IMR-90 (cell line): ENCODE data around the gene LMNTD2. TPM values are rescaled to one million over a fixed set of nuclear protein-coding genes. Genes with fewer than 3 reads are reported as not detected.

ENCODE experiments used
- ATAC-seq: fragments of 200-7000 bp; cut with Tn5 transposase; 2 replicates; pipeline ENCODE4 v1.9.1; 2020; ENCODE audit warnings: low read depth, mild to moderate bottlenecking, moderate library complexity
- BruUV-seq: library from RNA; stranded (reverse); fragments of 400-500 nt; replicated peaks from 2 replicates; lab custom pipeline; 2021; lab: Mats Ljungman, UMichigan
- CTCF ChIA-PET: fragments of 300-600 bp; formaldehyde crosslinking; extraction: SDS; loops from one replicate; lab custom pipeline; 2021; ENCODE audit warnings: antibody characterized with exemption; lab: Yijun Ruan, JAX
- POLR2A ChIA-PET: fragments of 300-600 bp; sonication (Branson Sonifier 250); formaldehyde crosslinking; loops from one replicate; lab custom pipeline; 2022; ENCODE audit warnings: antibody characterized with exemption; ENCODE audit not compliant: unreplicated experiment; lab: Charles Lee
- DNase-seq: peaks from one replicate; pipeline ENCODE4 v3.0.0; 2013
- H2AFZ ChIP-seq: replicated peaks from 2 replicates; pipeline ENCODE3; 2013; ENCODE audit warnings: low read length, mild to moderate bottlenecking; ENCODE audit not compliant: poor library complexity
- H2AK5ac ChIP-seq: 2 replicates; pipeline ENCODE4 v1.6.1; 2013; ENCODE audit warnings: low read depth, low read length, inconsistent platforms
- H2AK9ac ChIP-seq: replicated peaks from 2 replicates; pipeline ENCODE3; 2013; ENCODE audit warnings: mild to moderate bottlenecking, low read depth, low read length, moderate library complexity; ENCODE audit not compliant: poor library complexity
- H2BK120ac ChIP-seq: 2 replicates; pipeline ENCODE4 v1.6.1; 2013; ENCODE audit warnings: low read depth, low read length, inconsistent platforms
- H2BK15ac ChIP-seq: 3 replicates; pipeline ENCODE4 v1.6.1; 2013; ENCODE audit warnings: low read depth, low read length, inconsistent platforms
- H2BK20ac ChIP-seq: 2 replicates; pipeline ENCODE4 v1.6.1; 2013; ENCODE audit warnings: low read depth, mild to moderate bottlenecking, inconsistent platforms, low read length, moderate library complexity
- H2BK5ac ChIP-seq: 2 replicates; pipeline ENCODE4 v1.6.1; 2013; ENCODE audit warnings: mild to moderate bottlenecking, low read depth, low read length, inconsistent platforms; ENCODE audit not compliant: poor library complexity, severe bottlenecking
- H3K14ac ChIP-seq: replicated peaks from 2 replicates; pipeline ENCODE4 v1.6.1; 2013; ENCODE audit warnings: low read depth, low read length, inconsistent platforms
- H3K18ac ChIP-seq: 2 replicates; pipeline ENCODE4 v1.6.1; 2013; ENCODE audit warnings: low read depth, low read length, control low read depth
- H3K23ac ChIP-seq: 2 replicates; pipeline ENCODE4 v1.6.1; 2013; ENCODE audit warnings: low read depth, low read length, inconsistent platforms
- H3K27ac ChIP-seq: 2 replicates; pipeline ENCODE4 v1.5.1; 2013; ENCODE audit warnings: mild to moderate bottlenecking, control low read depth, low read length; ENCODE audit not compliant: insufficient read depth
- H3K27me3 ChIP-seq: 2 replicates; pipeline ENCODE4 v1.6.1; 2013; ENCODE audit warnings: low read length; ENCODE audit not compliant: control insufficient read depth, insufficient read depth
- H3K36me3 ChIP-seq: 2 replicates; pipeline ENCODE4 v1.6.1; 2013; ENCODE audit warnings: low read length, mixed read lengths; ENCODE audit not compliant: control insufficient read depth, insufficient read depth
- H3K4ac ChIP-seq: 2 replicates; pipeline ENCODE4 v1.6.1; 2013; ENCODE audit warnings: low read depth, low read length, inconsistent platforms
- H3K4me1 ChIP-seq: 2 replicates; pipeline ENCODE4 v1.6.1; 2013; ENCODE audit warnings: low read length, mixed read lengths; ENCODE audit not compliant: control insufficient read depth, insufficient read depth
- H3K4me2 ChIP-seq: 2 replicates; pipeline ENCODE4 v1.6.1; 2013; ENCODE audit warnings: low read depth, mild to moderate bottlenecking, control low read depth, low read length, moderate library complexity
- H3K4me3 ChIP-seq: 2 replicates; pipeline ENCODE4 v1.5.1; 2013; ENCODE audit warnings: low read depth, mild to moderate bottlenecking, control low read depth, low read length, moderate library complexity; ENCODE audit not compliant: insufficient read depth
- H3K56ac ChIP-seq: 2 replicates; pipeline ENCODE4 v1.6.1; 2013; ENCODE audit warnings: low read length, inconsistent platforms; ENCODE audit not compliant: insufficient read depth; ENCODE audit errors: extremely low read depth
- H3K79me1 ChIP-seq, 2 experiments: 2 replicates each; pipeline ENCODE4 v1.6.1; 2013; ENCODE audit warnings: low read length in 2 of 2, inconsistent platforms in 1 of 2, low read depth in 1 of 2
- H3K9ac ChIP-seq: 2 replicates; pipeline ENCODE4 v1.6.1; 2013; ENCODE audit warnings: low read depth, low read length, control low read depth
- H3K9me1 ChIP-seq: 2 replicates; pipeline ENCODE4 v1.6.1; 2013; ENCODE audit warnings: low read length, inconsistent platforms; ENCODE audit not compliant: insufficient read depth
- H3K9me3 ChIP-seq: 2 replicates; pipeline ENCODE4 v1.6.1; 2013; ENCODE audit warnings: low read length; ENCODE audit not compliant: control insufficient read depth, insufficient read depth
- H4K20me1 ChIP-seq: 2 replicates; pipeline ENCODE4 v1.6.1; 2013; ENCODE audit warnings: low read length, inconsistent platforms; ENCODE audit not compliant: insufficient read depth
- H4K5ac ChIP-seq: 2 replicates; pipeline ENCODE4 v1.6.1; 2013; ENCODE audit warnings: mild to moderate bottlenecking, low read depth, low read length, control low read depth
- H4K8ac ChIP-seq, 2 experiments: 2 replicates each; pipeline ENCODE4 v1.6.1; 2013; ENCODE audit warnings: low read depth in 2 of 2, low read length in 2 of 2, control low read depth in 1 of 2, inconsistent platforms in 1 of 2
- H4K91ac ChIP-seq: 2 replicates; pipeline ENCODE4 v1.6.1; 2013; ENCODE audit warnings: low read depth, low read length, inconsistent platforms; ENCODE audit not compliant: insufficient read depth
- CEBPB ChIP-seq: IDR thresholded peaks from 2 replicates; pipeline ENCODE4 v1.6.1; 2012; ENCODE audit warnings: low read depth, low read length, improper control_type of control experiment
- CHD1 ChIP-seq: IDR thresholded peaks from 2 replicates; pipeline ENCODE4 v1.6.1; 2012; ENCODE audit warnings: low read depth, low read length, improper control_type of control experiment
- CTCF ChIP-seq: conservative IDR thresholded peaks from 2 replicates; pipeline ENCODE4 v1.5.1; 2012; ENCODE audit warnings: mild to moderate bottlenecking, low read depth, low read length, improper control_type of control experiment
- ELK1 ChIP-seq: fragments of 150-350 bp; IDR thresholded peaks from 2 replicates; pipeline ENCODE4 v1.6.1; 2016; ENCODE audit warnings: low read depth, mild to moderate bottlenecking, low read length, moderate library complexity, borderline replicate concordance
- FOS ChIP-seq: fragments of 150-350 bp; IDR thresholded peaks from 2 replicates; pipeline ENCODE4 v1.6.1; 2016; ENCODE audit warnings: low read depth, low read length
- MAFK ChIP-seq: IDR thresholded peaks from 2 replicates; pipeline ENCODE4 v1.6.1; 2012; ENCODE audit warnings: low read depth, low read length, improper control_type of control experiment
- MAZ ChIP-seq: IDR thresholded peaks from 2 replicates; pipeline ENCODE4 v1.6.1; 2012; ENCODE audit warnings: low read depth, mild to moderate bottlenecking, low read length, improper control_type of control experiment, moderate library complexity, borderline replicate concordance
- NFE2L2 ChIP-seq: fragments of 150-350 bp; IDR thresholded peaks from 2 replicates; pipeline ENCODE4 v1.6.1; 2016; ENCODE audit warnings: low read depth, mild to moderate bottlenecking, low read length
- POLR2A ChIP-seq: IDR thresholded peaks from 2 replicates; pipeline ENCODE4 v1.6.1; 2012; ENCODE audit warnings: mild to moderate bottlenecking, low read depth, low read length
- RAD21 ChIP-seq: IDR thresholded peaks from 2 replicates; pipeline ENCODE4 v1.6.1; 2012; ENCODE audit warnings: low read length, improper control_type of control experiment
- RCOR1 ChIP-seq: IDR thresholded peaks from 2 replicates; pipeline ENCODE4 v1.6.1; 2012; ENCODE audit warnings: mild to moderate bottlenecking, low read length, improper control_type of control experiment; ENCODE audit not compliant: insufficient replicate concordance
- RFX5 ChIP-seq: IDR thresholded peaks from 2 replicates; pipeline ENCODE4 v1.8.0; 2012; ENCODE audit warnings: low read depth, mild to moderate bottlenecking, low read length, moderate library complexity
- SMC3 ChIP-seq: fragments of 150-350 bp; IDR thresholded peaks from 2 replicates; pipeline ENCODE4 v1.6.1; 2016; ENCODE audit warnings: low read depth, mild to moderate bottlenecking, antibody characterized with exemption, low read length, moderate library complexity
- USF2 ChIP-seq: fragments of 150-350 bp; IDR thresholded peaks from 2 replicates; pipeline ENCODE4 v1.6.1; 2017; ENCODE audit warnings: mild to moderate bottlenecking, antibody characterized with exemption, low read length, low read depth
- WGBS, 2 experiments: methylation state at CpG; one replicate each; pipeline versions ENCODE4 v1.1.5 to v1.1.7; 2013; ENCODE audit warnings: missing lambda C conversion rate in 2 of 2; ENCODE audit not compliant: insufficient read length in 1 of 2; ENCODE audit errors: extremely low coverage in 2 of 2; 5-methylcytosine and 5-hydroxymethylcytosine counted together
- dilution Hi-C: fragments of 300-500 bp; cut with HindIII; formaldehyde crosslinking; loops from one replicate; pipeline ENCODE4 v1.14.3; 2018; ENCODE audit warnings: low sequenced_read_pairs; ENCODE audit not compliant: unreplicated experiment
- in situ Hi-C: fragments of 300-500 bp; cut with MboI; formaldehyde crosslinking; loops from 3 replicates; pipeline ENCODE4 v1.14.3; 2019; ENCODE audit warnings: low sequenced_read_pairs, inconsistent platforms, mixed read lengths
- intact Hi-C: fragments of 100-400 bp; cut with micrococcal nuclease; formaldehyde crosslinking; loops from 2 replicates; pipeline ENCODE4 v1.10.0; 2022
- polyA plus RNA-seq, 3 experiments: library from polyadenylated mRNA; depleted of rRNA; stranded (reverse); fragments of >200 nt; gene quantifications; 2 replicates each; pipeline ENCODE4 v1.2.3, GENCODE V29; 2012; ENCODE audit warnings: low replicate concordance in 1 of 3
- total RNA-seq: library from RNA; depleted of rRNA; stranded (reverse); fragments of >200 nt; gene quantifications from 2 replicates; pipeline ENCODE4 v1.2.3, GENCODE V29; 2012

The LMNTD2 gene
- total and polyA plus RNA-seq, 2 of the 4 experiments (the other 2 are of a cell fraction): 0.18 to 1.3 TPM

- peaks cover 49% of the 10 kb centered on the region for H4K20me1 ChIP-seq
- dilution Hi-C loops: no loop called here
- peak within 1 kb of the TSS; percentile 96 for H3K4me3 ChIP-seq
- peak within 1 kb of the TSS; percentile 97 for H2AK9ac ChIP-seq
- H3K4me1 ChIP-seq: peaks cover 16% of the 10 kb centered on the region
- DNase-seq (peak; percentile 92), ATAC-seq (peak; percentile 93)
- intact Hi-C loops: no loop called here
- BruUV-seq: no TSS peak
- peak within 1 kb of the TSS; percentile 99 for H2BK15ac ChIP-seq
- CTCF ChIA-PET: no interaction called here
- peak within 1 kb of the TSS; percentile 99 for H3K56ac ChIP-seq
- peak within 1 kb of the TSS; percentile 99 for H2BK120ac ChIP-seq
- WGBS, 2 experiments: 0% methylated on average over 31 of the region's 99 CpGs; no CpG with 5 or more reads in 1 of the 2 experiments
- peak within 1 kb of the TSS; percentile 88 for H3K18ac ChIP-seq
- peak within 1 kb of the TSS; percentile 99 for H2BK5ac ChIP-seq
- H3K9ac ChIP-seq: peak within 1 kb of the TSS; percentile 97
- H3K4me2 ChIP-seq: peak within 1 kb of the TSS; percentile 95
- peak within 1 kb of the TSS; percentile 88 to 100 for H4K8ac ChIP-seq
- POLR2A ChIA-PET: no interaction called here
- no peaks in the 10 kb centered on the region for H3K9me3 ChIP-seq
- H2AK5ac ChIP-seq: peak within 1 kb of the TSS; percentile 94
- peaks cover 2 to 32% of the 10 kb centered on the region in 2 experiments; a peak in 3 of 4 replicates for H3K79me1 ChIP-seq
- peaks cover 3% of the 10 kb centered on the region; the same call in 1 of the 2 replicates for H3K36me3 ChIP-seq
- H2AFZ ChIP-seq: peak within 1 kb of the TSS; percentile 100
- H4K91ac ChIP-seq: peak within 1 kb of the TSS; percentile 99
- peak within 1 kb of the TSS; percentile 97 for H3K23ac ChIP-seq
- peak within 1 kb of the TSS; percentile 91 for H4K5ac ChIP-seq
- H3K27ac ChIP-seq: peak within 1 kb of the TSS; percentile 95
- H3K27me3 ChIP-seq: no peaks in the 10 kb centered on the region; the same call in 1 of the 2 replicates
- peaks cover 17% of the 10 kb centered on the region for H3K9me1 ChIP-seq
- in situ Hi-C loops: no loop called here
- H2BK20ac ChIP-seq: peak within 1 kb of the TSS; percentile 95
- peak within 1 kb of the TSS; percentile 98 for H3K4ac ChIP-seq
- H3K14ac ChIP-seq: peak within 1 kb of the TSS; percentile 99
- TF ChIP-seq SMC3 (no peak), NFE2L2 (no peak), MAZ (peak; percentile 49; the same call in 1 of the 2 replicates), CHD1 (peak; percentile 98; the same call in 1 of the 2 replicates), USF2 (no peak), FOS (no peak), POLR2A (peak; percentile 87), ELK1 (no peak), RAD21 (no peak), CTCF (no peak), CEBPB (no peak), RFX5 (no peak), RCOR1 (no peak), MAFK (no peak)
Observed at GRCh38 chr11:575996-576768, 15.6 kb upstream of the LMNTD2 start, which contains the start of gene PHRF1. TSS of gene PHRF1 (plus strand) at chr11:576470. CDS start at chr11:581513, 5,043 bp downstream.
